ENCODE results near the gene KCNE1. TPM values are rescaled to one million over a fixed set of nuclear protein-coding genes. Genes with fewer than 3 reads are reported as not detected.

Gene KCNE1
- total RNA-seq, 1 donor from 2014 or later, result not detected

DNA sequence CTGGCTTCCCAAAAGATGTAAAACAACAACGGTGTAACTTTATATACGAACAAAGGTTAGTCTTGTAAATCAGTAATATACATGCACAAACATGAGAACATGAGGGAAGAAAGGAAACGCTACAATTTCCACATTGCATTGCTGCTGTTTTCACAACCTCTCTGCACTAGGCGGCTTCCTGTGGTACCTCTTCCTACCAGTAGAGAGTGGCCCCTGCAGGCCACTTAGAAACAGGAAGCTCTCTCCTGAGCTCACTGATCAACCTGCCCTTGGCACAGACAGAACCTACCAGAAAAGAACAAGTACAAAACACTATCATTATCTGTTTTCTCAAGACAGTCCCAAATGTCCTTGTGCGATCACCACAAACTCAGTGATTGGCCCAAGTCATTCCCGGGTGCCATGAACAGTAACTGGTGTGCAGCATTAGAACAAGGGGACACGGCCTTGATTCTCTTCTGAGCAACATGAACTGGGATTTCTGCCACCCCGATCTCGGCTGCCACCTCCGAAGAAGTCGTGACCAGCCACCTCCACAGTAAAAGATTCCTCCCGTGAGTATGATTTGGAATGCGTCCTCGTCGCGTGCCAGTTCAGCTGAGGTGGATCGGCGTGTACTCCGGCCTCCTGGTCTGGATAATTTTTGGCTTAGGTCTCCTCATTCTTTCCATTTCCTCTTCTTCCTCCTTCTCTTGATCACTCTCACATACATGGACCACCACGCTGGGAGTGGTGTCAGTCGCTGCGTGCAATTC, 5.7 kb upstream of the KCNE1 start:
- DNase-seq (ENCODE audit: low read depth), result no peak
- no peaks in the 10 kb centered on the region for H3K27me3 ChIP-seq (ENCODE audit: control insufficient read depth, insufficient read depth, low read length)
- TF ChIP-seq, protein P1, sequence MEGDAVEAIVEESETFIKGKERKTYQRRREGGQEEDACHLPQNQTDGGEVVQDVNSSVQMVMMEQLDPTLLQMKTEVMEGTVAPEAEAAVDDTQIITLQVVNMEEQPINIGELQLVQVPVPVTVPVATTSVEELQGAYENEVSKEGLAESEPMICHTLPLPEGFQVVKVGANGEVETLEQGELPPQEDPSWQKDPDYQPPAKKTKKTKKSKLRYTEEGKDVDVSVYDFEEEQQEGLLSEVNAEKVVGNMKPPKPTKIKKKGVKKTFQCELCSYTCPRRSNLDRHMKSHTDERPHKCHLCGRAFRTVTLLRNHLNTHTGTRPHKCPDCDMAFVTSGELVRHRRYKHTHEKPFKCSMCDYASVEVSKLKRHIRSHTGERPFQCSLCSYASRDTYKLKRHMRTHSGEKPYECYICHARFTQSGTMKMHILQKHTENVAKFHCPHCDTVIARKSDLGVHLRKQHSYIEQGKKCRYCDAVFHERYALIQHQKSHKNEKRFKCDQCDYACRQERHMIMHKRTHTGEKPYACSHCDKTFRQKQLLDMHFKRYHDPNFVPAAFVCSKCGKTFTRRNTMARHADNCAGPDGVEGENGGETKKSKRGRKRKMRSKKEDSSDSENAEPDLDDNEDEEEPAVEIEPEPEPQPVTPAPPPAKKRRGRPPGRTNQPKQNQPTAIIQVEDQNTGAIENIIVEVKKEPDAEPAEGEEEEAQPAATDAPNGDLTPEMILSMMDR (IDR thresholded peaks at IDR 0.05; ENCODE audit: insufficient read depth, low read length, poor library complexity, severe bottlenecking), result peak; percentile 33
- H3K36me3 ChIP-seq (ENCODE audit: control insufficient read depth, insufficient read depth, low read length), result no peaks in the 10 kb centered on the region
- H3K4me3 ChIP-seq (ENCODE audit: low read depth, low read length), result no peak overlapping the region

DNA sequence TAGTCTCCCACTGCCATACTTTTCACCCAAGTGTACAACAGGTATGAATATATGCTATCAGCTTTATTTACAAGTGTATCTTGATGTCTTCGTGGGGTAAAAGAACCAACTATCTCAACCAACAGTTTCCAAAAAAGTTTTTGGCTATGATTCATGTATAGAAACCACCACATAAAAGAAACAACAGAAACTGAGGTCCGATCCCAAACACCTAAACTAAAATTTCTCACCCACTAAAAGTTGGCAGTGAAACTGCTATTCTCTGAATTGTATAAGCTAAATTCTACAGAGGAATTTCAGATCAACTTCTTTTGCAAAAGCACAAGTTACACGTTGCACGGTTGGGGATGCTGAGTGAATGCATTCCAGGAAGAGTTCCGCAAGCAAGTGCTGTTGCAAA, 5.0 kb upstream of the KCNE1 start:
- no peak for DNase-seq (ENCODE audit: low read depth)
- Histone ChIP-seq H3K36me3 (ENCODE audit: control insufficient read depth, insufficient read depth, low read length) (no peaks in the 10 kb centered on the region), H3K4me3 (ENCODE audit: low read depth, low read length) (no peak overlapping the region), H3K27me3 (ENCODE audit: control insufficient read depth, insufficient read depth, low read length) (no peaks in the 10 kb centered on the region)
- TF ChIP-seq, protein P1 (IDR thresholded peaks at IDR 0.05; ENCODE audit: insufficient read depth, low read length, poor library complexity, severe bottlenecking), result no peak

GRCh38 chr21:34514576-34515115, 2.6 kb upstream of the KCNE1 start:
- no peak for DNase-seq (ENCODE audit: low read depth)
- TF ChIP-seq, protein P1 (IDR thresholded peaks at IDR 0.05; ENCODE audit: insufficient read depth, low read length, poor library complexity, severe bottlenecking), result no peak
- Histone ChIP-seq H3K36me3 (ENCODE audit: control insufficient read depth, insufficient read depth, low read length) (no peaks in the 10 kb centered on the region), H3K27me3 (ENCODE audit: control insufficient read depth, insufficient read depth, low read length) (no peaks in the 10 kb centered on the region), H3K4me3 (ENCODE audit: low read depth, low read length) (no peak overlapping the region)

DNA sequence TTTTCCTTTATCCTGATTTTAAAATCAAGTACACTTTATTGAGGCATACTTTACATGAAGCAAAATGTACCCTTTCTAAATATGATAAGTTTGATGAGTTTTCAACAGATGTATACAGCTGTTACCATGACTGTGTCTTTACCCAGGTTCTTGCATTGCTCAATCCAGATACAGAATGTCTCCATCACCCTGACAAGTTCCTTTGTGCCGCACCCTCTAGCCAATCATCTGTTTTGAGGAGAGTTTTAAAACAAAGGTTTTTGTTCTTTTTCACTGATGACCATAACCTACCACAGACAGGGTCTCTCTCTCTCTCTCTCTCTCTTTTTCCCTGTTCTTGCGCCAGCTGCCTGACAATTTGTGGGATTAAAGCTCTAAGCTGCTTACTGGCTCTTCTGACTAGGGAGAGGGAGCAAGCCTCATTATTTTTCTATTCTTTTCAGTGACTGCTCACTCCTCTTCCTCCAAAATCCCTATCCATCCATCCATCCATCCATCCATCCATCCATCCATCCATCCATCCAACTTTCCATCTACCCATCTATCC, 1.2 kb upstream of the KCNE1 start:
- TF ChIP-seq, protein P1 (IDR thresholded peaks at IDR 0.05; ENCODE audit: insufficient read depth, low read length, poor library complexity, severe bottlenecking), result no peak
- no peak for DNase-seq (ENCODE audit: low read depth)
- Histone ChIP-seq H3K36me3 (ENCODE audit: control insufficient read depth, insufficient read depth, low read length) (no peaks in the 10 kb centered on the region), H3K4me3 (ENCODE audit: low read depth, low read length) (no peak overlapping the region), H3K27me3 (ENCODE audit: control insufficient read depth, insufficient read depth, low read length) (no peaks in the 10 kb centered on the region)

- no peak for DNase-seq (ENCODE audit: low read depth)
- Histone ChIP-seq H3K27me3 (ENCODE audit: control insufficient read depth, insufficient read depth, low read length) (no peaks in the 10 kb centered on the region), H3K36me3 (ENCODE audit: control insufficient read depth, insufficient read depth, low read length) (no peaks in the 10 kb centered on the region), H3K4me3 (ENCODE audit: low read depth, low read length) (no peak overlapping the region)
- TF ChIP-seq, protein P1 (IDR thresholded peaks at IDR 0.05; ENCODE audit: insufficient read depth, low read length, poor library complexity, severe bottlenecking), result no peak
These were observed 829 bp downstream of the KCNE1 start for GRCh38 chr21:34511181-34511580.
